Measurements from ENCODE around the gene UFC1. TPM values are rescaled to one million over a fixed set of nuclear protein-coding genes. Genes with fewer than 3 reads are reported as not detected.
A peak's percentile ranks its signal among the peaks of the same experiment; 100 is the strongest.
"Not testable (repeated sequence)": the region's sequence is repeated elsewhere in the genome, so short reads cannot be mapped to it uniquely, and the experiment has no call there.

UFC1 gene
- polyA plus RNA-seq (ENCODE audit: insufficient read length in 4 of 4), result 100 to 1,000 TPM; 124 to 175 (median 145) TPM

GRCh38 chr1:161153682-161154337 lies at the start of gene UFC1:
TSS of gene UFC1 (plus strand) at chr1:161153978. CDS start at chr1:161153998, 20 bp downstream.
- DNase-seq (ENCODE audit: low read depth in 4 of 4, low spot score in 2 of 4), result peak; percentile 78 to 97 (median 84)

DNA sequence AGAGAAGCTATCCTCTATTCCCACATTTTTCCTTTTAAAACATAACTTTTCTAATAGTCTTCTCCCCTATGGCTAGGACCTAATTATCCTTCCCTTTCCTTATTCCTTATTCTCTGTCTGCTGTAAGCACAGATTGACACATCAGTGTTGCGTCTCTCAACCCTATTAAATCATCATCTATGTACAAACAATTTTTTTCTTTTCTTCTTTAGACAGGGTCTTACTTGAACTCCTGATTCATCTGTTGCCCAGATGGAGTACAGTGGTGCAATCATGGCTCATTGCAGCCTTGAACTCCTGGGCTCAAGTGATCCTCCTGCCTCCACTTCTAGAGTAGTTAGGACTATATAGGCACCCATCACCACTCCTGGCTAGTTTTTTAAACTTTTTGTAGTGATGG lies 47.3 kb upstream of the UFC1 start:
- no peak for DNase-seq (ENCODE audit: low read depth in 4 of 4, low spot score in 2 of 4)

DNA sequence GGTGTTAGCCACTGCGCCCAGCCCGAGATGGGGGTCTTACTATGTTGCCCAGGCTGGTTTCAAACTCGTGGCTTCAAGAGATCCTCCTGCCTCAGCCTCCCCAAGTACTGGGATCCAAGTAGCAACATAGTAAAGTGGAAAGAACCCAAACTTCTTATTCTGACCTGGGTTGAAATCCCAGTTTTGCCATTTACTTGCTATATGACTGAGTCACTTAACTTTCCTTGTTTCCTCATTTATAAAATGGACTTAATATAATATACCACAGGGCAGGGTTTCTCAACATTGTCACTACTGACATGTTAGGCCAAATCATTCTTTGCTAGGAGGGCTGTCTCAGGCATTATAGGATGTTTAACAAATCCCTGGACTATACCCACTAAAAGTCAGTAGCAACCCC lies 42.7 kb upstream of the UFC1 start:
- no peak for DNase-seq (ENCODE audit: low read depth in 4 of 4, low spot score in 2 of 4)

GRCh38 chr1:161111527-161111926 lies 42.3 kb upstream of the UFC1 start:
- no peak for DNase-seq (ENCODE audit: low read depth in 4 of 4, low spot score in 2 of 4)

- no peak for DNase-seq (ENCODE audit: low read depth in 4 of 4, low spot score in 2 of 4)
These were observed 39.9 kb upstream of the UFC1 start for GRCh38 chr1:161113915-161114314.

- no peak for DNase-seq (ENCODE audit: low read depth in 4 of 4, low spot score in 2 of 4)
These were observed 39.2 kb upstream of the UFC1 start for GRCh38 chr1:161114556-161114955.

DNA sequence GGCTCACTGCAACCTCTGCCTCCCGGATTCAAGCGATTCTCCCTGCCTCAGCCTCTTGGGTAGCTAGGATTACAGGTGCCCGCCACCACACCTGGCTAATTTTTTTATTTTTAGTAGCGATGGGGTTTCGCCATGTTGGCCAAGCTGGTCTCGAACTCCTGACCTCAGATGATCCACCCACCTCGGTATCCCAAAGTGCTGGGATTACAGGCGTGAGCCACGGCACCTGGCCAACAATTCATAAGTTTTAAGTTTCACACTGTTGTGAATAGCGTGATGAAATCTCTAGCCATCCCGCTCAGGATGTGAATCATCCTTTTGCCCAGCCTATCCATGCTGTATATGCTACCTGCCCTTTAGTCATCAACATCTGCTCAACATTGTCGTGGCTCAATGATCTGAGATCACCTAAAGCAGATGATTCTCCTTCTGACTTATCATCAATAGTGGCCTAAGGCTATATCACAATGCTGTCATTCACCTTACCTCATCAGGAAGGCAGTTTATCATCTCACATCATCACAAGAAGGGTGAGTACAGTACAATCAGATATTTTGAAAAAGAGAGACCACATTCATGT lies 38.6 kb upstream of the UFC1 start:
- DNase-seq (ENCODE audit: low read depth in 4 of 4, low spot score in 2 of 4), result no peak

DNA sequence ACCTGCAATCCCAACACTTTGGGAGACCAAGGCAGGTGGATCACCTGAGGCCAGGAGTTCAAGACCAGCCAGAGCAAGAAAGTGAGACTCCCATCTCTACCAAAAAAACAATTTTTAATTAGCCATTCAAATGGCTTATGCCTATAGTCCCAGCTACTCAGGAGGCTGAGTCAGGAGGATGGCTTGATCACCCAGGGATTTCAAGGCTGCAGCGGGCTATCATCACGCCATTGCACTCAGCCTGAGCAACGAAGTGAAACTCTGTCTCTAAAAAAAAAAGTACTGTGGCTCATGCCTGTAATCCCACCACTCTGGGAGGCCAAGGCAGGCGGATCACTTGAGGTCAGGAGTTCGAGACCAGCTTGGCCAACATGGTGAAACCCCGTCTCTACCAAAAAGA lies 37.8 kb upstream of the UFC1 start:
- DNase-seq (ENCODE audit: low read depth in 4 of 4, low spot score in 2 of 4), result not testable (repeated sequence)

DNA sequence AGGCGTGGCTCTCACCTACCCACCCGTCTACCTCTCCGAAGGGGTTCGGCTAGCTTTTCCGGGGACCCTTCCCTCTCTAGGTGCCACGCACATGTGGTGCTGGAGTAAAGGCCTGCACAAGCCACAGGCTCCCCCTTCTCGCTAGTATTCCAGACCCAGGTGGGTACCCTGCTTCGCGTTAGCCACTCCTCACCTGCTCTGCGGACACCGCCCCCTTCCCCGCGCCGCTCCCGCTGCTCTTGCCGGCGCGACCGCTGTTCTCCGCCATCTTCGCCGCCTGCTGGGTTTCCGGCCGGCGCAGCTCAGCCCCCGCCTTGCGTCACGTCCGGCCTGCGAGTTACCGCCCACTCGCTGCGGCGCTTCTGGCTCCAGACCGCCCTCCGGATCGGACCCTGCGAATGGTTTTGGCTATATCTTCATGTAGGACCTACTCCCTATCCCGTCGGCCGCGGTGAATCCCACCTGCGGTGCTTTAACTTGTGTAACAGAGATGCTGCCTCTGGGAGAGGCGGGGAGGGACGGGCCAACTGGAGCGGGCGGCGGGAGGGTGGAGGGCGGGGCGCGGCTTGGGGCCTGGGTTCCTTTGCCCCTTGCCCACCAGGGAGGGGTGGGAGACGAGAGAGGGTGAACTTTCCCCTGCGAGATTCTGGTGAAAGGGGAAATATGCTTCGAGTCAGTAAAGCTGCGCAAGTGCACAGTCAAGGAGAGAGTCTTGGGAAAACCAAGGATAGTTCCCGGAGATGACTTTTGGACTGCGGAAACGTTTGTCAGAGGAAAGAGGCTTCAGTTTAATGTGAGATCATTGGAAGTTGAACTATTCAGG lies 35.8 kb upstream of the UFC1 start, which contains the start of the genes NIT1 and PFDN2:
Gene NIT1, plus strand, starts transcription at position 347 of the 823 bp plus-strand sequence. Its CDS starts 72 bp downstream, at position 419.
Gene PFDN2, minus strand, starts transcription at position 279 of the 823 bp plus-strand sequence. Its CDS starts 11 bp downstream, at position 268.
- peak in 3 of 4 donors; percentile 79 to 82 (median 80) for DNase-seq (ENCODE audit: low read depth in 4 of 4, low spot score in 2 of 4)

DNA sequence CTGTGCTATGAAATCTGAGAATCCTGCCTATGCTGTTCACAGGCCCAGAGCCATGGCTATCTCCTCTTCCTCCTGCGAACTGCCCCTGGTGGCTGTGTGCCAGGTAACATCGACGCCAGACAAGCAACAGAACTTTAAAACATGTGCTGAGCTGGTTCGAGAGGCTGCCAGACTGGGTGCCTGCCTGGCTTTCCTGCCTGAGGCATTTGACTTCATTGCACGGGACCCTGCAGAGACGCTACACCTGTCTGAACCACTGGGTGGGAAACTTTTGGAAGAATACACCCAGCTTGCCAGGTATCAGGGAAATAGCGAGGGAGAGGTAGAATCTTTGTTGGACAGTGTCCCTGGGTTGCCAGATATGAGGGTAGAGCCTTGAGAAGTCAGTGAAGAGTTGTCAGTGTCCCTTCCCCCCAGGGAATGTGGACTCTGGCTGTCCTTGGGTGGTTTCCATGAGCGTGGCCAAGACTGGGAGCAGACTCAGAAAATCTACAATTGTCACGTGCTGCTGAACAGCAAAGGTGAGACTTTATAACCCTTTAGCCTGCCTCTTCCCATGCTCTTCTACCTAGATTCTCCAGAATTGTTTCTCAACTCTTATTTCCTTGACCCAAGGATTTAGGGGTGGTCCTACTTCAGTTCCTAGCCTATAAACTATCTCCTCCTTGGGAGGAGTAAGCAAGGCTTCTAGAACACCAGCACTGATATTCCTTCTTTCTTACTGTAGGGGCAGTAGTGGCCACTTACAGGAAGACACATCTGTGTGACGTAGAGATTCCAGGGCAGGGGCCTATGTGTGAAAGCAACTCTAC lies 34.5 kb upstream of the UFC1 start:
- DNase-seq (ENCODE audit: low read depth in 4 of 4, low spot score in 2 of 4), result no peak

DNA sequence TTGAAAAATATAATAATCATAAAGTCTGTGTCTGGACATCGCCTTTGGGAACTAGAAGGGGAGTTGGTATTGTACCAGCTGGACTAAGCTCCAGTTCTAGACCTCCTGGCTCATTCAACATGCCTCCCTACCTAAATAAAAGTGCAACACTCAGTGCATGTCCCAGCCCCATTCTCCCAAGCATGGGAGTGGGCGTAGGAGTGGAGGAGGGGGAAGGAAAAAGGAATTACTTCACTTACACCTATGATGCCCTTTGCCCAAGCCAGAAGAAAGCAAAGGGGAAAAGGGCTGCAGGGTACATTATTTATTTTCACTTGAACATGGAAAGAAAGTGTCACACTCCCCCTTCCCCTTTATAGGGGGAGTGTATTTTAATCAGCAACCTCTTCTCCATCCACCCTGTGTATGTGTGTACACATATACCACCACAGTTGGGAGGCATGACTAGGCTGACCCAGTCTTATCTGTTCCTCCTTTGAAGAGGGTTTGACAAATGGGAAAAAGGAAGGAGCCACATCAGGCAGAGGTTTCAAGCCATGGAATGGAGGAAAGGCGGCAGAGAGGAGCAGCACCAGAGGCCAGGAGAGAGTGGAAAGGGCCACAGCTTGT lies 32.6 kb upstream of the UFC1 start:
- no peak for DNase-seq (ENCODE audit: low read depth in 4 of 4, low spot score in 2 of 4)

DNA sequence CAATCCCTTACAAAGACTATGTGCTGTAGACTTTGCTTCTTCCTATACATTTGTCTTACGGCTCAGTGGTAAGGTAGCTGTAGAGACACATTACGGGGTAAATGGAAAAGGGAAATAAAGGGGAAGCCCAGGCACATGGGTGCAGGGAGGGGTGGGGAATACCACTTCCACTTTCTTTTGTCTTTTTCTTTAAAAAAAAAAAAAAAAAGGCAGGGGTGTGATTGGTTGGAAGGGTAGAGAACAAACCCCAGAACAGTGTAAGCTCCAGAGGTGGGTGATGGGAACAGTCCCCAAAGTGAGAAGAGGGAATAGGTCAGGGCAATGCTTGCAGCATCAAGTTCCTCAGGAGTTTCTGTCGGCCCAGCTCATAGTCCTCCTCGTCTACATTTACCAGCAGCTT lies 31.9 kb upstream of the UFC1 start:
- no peak for DNase-seq (ENCODE audit: low read depth in 4 of 4, low spot score in 2 of 4)

DNA sequence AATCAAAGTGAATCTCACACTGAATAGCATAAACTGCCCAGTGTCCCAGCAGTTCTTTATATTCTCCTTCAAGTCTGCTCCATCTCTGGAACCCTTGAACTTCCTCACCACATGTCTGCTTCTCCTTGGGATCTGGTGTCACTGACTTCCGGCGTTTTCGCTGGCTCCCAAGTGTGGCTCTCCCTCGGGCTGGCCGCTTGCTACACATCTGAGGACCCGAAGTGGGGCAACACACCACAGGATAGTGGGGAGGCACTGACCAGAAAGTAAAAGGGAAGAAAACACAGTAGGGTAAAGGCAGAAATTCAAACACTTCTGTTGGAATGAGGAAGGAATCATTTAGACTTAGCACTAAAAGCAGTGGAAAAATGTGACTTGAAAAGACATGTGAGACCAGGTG lies 30.8 kb upstream of the UFC1 start:
- no peak for DNase-seq (ENCODE audit: low read depth in 4 of 4, low spot score in 2 of 4)

GRCh38 chr1:161127649-161128048 lies 26.1 kb upstream of the UFC1 start:
- DNase-seq (ENCODE audit: low read depth in 4 of 4, low spot score in 2 of 4), result no peak

DNA sequence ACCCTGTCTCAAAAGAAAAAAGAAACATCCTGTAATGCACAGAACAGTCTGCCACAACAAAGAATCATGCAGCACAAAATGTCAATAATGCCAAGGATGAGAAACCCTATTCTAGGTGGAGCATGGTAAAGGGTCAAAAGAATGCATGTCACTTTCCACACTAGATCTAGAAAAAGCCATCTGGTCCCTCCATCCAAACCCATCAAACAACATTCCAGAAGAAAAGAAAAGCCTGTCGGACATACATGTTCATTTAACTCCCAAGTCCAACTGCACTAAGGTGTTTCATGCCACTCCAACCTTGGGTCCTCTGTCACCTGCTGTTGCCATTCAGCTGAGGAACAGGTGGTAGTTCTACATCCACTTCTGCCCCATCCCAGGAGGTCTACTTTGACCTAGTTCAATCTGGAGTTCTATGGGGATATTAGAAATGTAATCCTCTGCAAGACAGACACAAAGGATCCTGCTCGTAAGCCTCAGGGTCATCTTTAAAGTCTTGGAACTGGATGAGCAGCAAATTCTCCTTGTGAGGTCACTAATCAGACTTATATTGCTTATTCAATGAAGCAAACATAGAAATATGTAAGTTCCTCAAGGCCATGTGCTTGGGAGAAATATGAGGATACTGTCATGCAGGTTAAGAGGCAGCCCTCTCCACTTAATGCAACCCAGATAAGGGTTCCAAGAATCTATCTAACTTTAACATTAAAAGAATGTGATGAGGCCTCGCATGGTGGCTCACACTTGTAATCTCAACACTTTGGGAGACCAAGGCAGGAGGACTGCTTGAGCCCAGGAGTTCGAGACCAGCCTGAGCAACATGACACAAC lies 25.0 kb upstream of the UFC1 start:
- DNase-seq (ENCODE audit: low read depth in 4 of 4, low spot score in 2 of 4), result no peak

DNA sequence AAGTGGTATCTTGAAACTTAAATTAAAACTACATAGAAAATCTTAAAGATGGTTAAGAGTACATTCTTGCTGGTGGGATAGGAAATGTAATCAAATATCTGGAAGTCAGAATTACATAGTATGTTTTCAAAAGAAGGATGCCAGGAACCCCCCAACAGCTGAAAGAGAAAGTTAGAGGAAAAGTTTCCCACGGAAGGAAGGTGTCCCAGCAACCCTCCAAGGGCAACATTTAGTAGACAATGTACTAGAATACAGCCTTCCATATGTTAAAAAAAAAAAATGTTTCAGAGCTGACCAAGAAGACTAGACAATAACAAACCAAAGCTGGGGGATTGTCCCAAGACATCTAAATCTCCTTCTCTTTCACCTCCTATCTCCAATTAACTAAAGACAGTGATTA lies 23.5 kb upstream of the UFC1 start:
- no peak for DNase-seq (ENCODE audit: low read depth in 4 of 4, low spot score in 2 of 4)

DNA sequence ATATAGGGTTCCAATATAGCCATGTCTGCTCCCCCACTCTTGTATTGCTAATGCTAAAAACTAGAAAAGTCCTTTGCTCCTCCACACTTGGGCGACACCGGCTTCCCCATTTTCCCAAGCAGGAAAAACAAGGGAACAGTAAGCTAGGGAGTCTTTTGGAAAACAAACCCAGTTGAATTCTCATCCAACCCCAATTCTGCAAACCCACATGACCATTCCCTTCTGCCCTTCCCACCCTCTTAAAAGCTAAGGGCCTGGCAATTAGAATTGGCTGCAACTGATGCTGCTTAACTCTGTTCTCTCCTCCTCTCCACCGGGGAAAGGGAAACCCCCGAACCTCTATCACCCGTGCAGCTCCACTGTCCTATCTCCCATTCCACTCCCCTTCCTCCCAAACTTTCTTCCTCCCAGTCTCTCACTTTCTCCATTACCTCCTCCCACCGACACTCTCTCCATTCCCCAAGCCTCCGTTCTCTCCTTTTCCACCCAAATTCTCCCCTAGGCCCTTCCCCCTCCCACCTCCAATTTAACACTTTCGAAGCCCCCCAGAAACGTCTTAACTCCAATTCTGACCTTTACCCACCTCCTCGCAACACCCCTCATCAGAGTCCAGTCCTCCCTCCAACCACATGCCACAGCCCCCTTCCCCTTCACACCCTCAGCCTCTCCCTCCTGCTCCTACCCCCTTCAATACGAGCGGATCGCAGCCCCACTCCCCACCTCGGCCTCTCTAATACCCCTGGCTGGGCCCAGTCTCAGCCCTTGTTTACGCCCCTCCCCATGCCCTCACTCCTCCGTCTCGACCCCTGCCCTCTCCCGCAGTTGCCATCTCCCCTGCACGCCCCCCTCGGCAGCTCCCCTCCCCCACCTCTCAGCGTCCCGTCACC lies 22.0 kb upstream of the UFC1 start:
- peak in 1 of 4 donors; percentile 48 for DNase-seq (ENCODE audit: low read depth in 4 of 4, low spot score in 2 of 4)

All from left renal cortex interstitium (tissue), 4 donors.